Peyer's patch (tissue), 4 donors: ENCODE data around the gene ERVFRD-1.
"Not testable (repeated sequence)": the region's sequence is repeated elsewhere in the genome, so short reads cannot be mapped to it uniquely, and the experiment has no call there.

Experiments used
- CTCF ChIP-seq, 6 experiments: fragments of 450-650 bp in 4 of 6; fragments of 200-600 bp in 2 of 6; sonication (generic) in 1 of 6; IDR thresholded peaks; one replicate each; pipeline ENCODE4 v1.5.1; 2017 to 2019; ENCODE audit warnings: antibody characterized with exemption in 6 of 6, mild to moderate bottlenecking in 3 of 6, moderate library complexity in 1 of 6
- POLR2A ChIP-seq, 2 donors: fragments of 450-650 bp; IDR thresholded peaks; one replicate each; pipeline ENCODE4 v1.5.1; 2017; ENCODE audit warnings: antibody characterized with exemption in 2 of 2, mild to moderate bottlenecking in 2 of 2, moderate library complexity in 2 of 2

GRCh38 chr6:11115808-11116536, 4.4 kb upstream of the ERVFRD-1 start:
- TF ChIP-seq CTCF, POLR2A (IDR thresholded peaks at IDR 0.05): not testable (repeated sequence)
